GM12874 (cell line): Measurements from ENCODE around the gene IFT81.

Experiments used
- TF ChIP-seq, protein P1 (sequence below): IDR thresholded peaks from 2 replicates; pipeline ENCODE4 v1.5.1; 2011; ENCODE audit warnings: low read depth, mild to moderate bottlenecking, control low read depth, low read length, moderate library complexity; ENCODE audit not compliant: insufficient read depth

IFT81 gene

GRCh38 chr12:110233212-110233903 is 109.2 kb downstream of the IFT81 start:
- TF ChIP-seq, protein P1, sequence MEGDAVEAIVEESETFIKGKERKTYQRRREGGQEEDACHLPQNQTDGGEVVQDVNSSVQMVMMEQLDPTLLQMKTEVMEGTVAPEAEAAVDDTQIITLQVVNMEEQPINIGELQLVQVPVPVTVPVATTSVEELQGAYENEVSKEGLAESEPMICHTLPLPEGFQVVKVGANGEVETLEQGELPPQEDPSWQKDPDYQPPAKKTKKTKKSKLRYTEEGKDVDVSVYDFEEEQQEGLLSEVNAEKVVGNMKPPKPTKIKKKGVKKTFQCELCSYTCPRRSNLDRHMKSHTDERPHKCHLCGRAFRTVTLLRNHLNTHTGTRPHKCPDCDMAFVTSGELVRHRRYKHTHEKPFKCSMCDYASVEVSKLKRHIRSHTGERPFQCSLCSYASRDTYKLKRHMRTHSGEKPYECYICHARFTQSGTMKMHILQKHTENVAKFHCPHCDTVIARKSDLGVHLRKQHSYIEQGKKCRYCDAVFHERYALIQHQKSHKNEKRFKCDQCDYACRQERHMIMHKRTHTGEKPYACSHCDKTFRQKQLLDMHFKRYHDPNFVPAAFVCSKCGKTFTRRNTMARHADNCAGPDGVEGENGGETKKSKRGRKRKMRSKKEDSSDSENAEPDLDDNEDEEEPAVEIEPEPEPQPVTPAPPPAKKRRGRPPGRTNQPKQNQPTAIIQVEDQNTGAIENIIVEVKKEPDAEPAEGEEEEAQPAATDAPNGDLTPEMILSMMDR: no peak

GRCh38 chr12:110234331-110234751 is 110.2 kb downstream of the IFT81 start:
- TF ChIP-seq, protein P1: no peak

- TF ChIP-seq, protein P1: no peak
Measured at GRCh38 chr12:110234755-110235154, 110.6 kb downstream of the IFT81 start.

- TF ChIP-seq, protein P1: no peak
Measured at GRCh38 chr12:110235383-110235782, 111.2 kb downstream of the IFT81 start.

DNA sequence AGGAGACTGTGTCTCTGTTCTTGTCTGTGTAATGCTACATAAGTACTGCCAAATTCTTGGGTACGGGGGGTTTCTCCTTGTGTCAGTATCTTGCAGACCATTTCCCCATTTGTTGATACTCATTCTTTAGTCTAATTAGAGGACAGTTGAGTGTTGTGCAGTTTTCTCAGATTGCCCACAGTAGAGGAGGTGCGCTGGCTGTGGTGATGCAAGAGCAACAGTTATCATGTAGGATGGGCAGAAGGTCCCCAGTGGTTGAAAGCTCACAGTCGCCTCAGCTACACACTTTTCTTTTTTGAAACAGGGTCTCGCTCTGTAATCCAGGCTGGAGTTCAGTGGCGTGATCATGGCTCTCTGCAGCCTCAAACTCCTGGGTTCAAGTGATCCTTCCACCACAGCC is 119.1 kb downstream of the IFT81 start:
- TF ChIP-seq, protein P1: no peak

DNA sequence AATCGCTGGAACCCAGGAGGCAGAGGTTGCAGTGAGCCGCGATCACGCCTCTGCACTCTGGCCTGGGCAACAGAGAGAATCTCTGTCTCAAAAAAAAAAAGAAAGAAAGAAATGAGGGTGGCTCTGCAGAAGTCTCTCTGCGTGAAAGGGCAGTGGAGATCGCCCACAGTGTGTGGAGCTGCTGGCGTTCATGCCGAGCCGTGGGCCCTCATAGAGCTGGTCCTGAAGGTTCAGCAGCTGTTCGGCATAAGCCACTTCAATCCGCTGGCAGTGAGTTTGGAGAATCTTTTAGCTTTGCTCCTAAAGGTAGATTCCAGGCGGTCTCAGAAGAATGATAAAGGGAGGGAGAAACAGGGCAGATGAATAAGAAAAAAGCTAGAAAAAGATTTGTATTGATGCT is 120.2 kb downstream of the IFT81 start:
- TF ChIP-seq, protein P1: no peak

DNA sequence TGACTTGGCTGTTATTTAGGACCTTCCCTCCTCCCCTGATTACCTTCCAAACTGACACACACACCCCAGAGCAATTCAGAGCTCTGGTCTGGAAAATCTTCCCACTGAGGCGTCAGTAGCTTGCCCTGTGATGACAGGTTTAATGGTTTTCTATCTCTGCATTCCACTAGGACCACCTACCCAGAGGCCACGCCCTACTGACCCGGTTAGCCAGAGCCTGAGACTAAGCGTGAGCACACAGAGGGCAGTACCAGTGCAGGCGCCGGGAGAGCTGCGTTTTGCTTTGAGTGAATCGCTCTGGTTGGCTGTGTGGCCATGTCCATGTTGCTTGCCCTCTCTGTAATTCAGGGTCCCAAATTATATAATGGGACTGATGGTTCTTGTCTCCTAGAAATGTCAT is 120.7 kb downstream of the IFT81 start:
- TF ChIP-seq, protein P1: no peak

DNA sequence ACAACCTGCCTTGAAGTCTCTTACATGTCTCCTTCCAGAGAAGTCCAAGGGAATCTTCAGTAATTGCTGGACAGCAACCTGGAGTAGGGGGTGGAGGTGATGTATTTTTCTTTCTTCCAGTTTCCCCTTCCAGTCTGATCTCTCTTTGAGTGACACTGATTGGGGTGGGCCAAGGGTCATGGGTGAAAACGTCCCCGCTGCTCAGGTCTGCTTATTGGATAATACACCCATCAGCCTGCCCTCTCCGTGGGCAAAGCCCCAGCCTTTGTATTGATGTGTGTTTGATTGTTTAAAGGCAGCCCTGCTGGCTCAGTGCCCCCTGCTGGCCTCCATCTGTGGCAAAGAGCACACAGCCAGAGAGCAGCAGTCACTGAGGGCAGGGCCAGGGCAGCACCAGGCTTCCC is 121.2 kb downstream of the IFT81 start:
- TF ChIP-seq, protein P1: peak; percentile 79
